Left lung (tissue), 10 donors: ENCODE data around the gene MED29. TPM values are rescaled to one million over a fixed set of nuclear protein-coding genes. Genes with fewer than 3 reads are reported as not detected.

ENCODE experiments used
- ATAC-seq: fragments of 200-7000 bp; cut with Tn5 transposase; one replicate; pipeline ENCODE4 v1.9.1; 2020; ENCODE audit warnings: moderate library complexity
- DNase-seq, 4 donors: peaks; one replicate each; pipeline ENCODE4 v3.0.0-alpha.2; 2013 to 2020
- H3K27ac ChIP-seq, 2 donors: fragments of 200-600 bp; sonication (generic) in 1 of 2; one replicate each; pipeline versions ENCODE4 v1.5.0 to v1.8.0; 2020 to 2021
- H3K27me3 ChIP-seq, 2 donors: fragments of 200-600 bp; sonication (generic) in 1 of 2; one replicate each; pipeline versions ENCODE4 v1.5.0 to v1.8.0; 2020 to 2021
- H3K36me3 ChIP-seq, 2 donors: fragments of 200-600 bp; sonication (generic) in 1 of 2; one replicate each; pipeline versions ENCODE4 v1.5.0 to v1.8.0; 2020 to 2021
- H3K4me1 ChIP-seq, 2 donors: fragments of 200-600 bp; one replicate each; pipeline ENCODE4 v1.8.0; 2021
- H3K4me3 ChIP-seq, 2 donors: fragments of 200-600 bp; sonication (generic) in 1 of 2; one replicate each; pipeline versions ENCODE4 v1.5.0 to v1.8.0; 2020 to 2021; ENCODE audit warnings: mild to moderate bottlenecking in 1 of 2
- H3K9me3 ChIP-seq, 2 donors: fragments of 200-600 bp; sonication (generic) in 1 of 2; one replicate each; pipeline versions ENCODE4 v1.5.0 to v1.8.0; 2020 to 2021
- intact Hi-C, 2 donors: fragments of 100-400 bp; cut with DNase I; formaldehyde crosslinking; loops; one replicate each; pipeline versions ENCODE4 v1.11.2 to v1.14.2; 2022
- polyA plus RNA-seq, 6 donors: library from polyadenylated mRNA; unstranded; fragments of 120-200 nt; gene quantifications; one replicate each; pipeline ENCODE4 v1.2.1, GENCODE V29; 2013; ENCODE audit not compliant: insufficient read length in 6 of 6
- total RNA-seq, 2 donors: library from RNA; stranded (reverse); fragmentation: NEBNext Ultra II Directional; extraction: Animal tissue kit (Norgen Biotek cat#: 25700); gene quantifications; one replicate each; pipeline ENCODE4 v1.2.1, GENCODE V29; 2021
- TF ChIP-seq, protein P1 (sequence below), 2 donors: fragments of 200-600 bp; sonication (generic) in 1 of 2; IDR thresholded peaks; one replicate each; pipeline versions ENCODE4 v1.5.0 to v1.8.0; 2021; ENCODE audit warnings: antibody characterized with exemption in 2 of 2
- donor health status: DM: no; HTN: yes; CAD: no.
- donor health status: DM: no; HTN: no; CAD: no.

The MED29 gene
- total and polyA plus RNA-seq, 8 donors, result 28.7 to 43.4 (median 33.5) TPM

DNA sequence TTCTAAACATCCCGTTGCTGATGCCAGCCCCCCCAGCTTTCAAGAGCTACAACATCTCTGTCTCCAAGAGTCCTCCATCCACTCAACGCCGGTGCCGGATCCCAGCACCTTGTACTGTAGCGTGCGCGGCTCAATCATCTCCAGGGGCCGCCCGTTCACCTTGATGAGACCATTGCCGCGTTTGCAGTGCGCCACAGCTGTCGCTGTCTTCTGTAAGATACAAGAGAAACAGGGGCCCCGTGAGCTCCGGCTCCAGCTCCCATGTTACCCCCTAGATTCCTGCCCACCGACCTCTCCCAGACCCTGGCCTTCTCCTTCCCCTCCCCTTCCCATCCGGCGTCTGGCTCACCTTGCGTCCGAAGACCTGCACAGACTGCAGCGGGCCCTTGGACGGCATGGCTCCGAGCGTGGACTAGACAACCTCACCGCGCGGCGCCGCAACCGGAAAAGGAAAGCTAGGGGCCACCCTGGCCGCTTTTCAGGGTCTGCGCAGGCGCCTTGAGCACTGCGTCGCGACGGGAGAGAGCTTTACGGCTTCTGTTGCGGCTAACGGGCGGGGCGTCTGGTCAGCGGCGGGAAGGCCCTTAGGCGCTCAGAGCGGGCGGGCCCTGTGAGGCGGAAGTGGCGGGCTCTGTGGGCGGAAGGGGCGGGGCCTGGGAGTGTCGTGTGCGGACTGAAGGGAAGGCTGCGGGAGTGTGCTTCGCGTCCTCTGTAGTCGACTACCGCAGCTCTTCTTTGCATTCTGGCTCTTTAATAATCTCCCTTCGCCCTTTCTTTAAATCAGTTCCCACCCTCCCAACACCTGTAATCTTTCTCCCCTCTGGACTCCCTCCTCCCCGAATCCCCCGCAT, 44.5 kb downstream of the MED29 start, which contains the start of gene RPS16:
Gene RPS16 (minus strand): TSS at position 451 of the 851 bp plus-strand sequence. CDS start 54 bp downstream, at position 397.
- ATAC-seq (peak; percentile 98), DNase-seq (peak; percentile 95 to 100 (median 98))
- no peaks in the 10 kb centered on the region for H3K9me3 ChIP-seq
- intact Hi-C loops, result no loop called here
- TF ChIP-seq, protein P1, sequence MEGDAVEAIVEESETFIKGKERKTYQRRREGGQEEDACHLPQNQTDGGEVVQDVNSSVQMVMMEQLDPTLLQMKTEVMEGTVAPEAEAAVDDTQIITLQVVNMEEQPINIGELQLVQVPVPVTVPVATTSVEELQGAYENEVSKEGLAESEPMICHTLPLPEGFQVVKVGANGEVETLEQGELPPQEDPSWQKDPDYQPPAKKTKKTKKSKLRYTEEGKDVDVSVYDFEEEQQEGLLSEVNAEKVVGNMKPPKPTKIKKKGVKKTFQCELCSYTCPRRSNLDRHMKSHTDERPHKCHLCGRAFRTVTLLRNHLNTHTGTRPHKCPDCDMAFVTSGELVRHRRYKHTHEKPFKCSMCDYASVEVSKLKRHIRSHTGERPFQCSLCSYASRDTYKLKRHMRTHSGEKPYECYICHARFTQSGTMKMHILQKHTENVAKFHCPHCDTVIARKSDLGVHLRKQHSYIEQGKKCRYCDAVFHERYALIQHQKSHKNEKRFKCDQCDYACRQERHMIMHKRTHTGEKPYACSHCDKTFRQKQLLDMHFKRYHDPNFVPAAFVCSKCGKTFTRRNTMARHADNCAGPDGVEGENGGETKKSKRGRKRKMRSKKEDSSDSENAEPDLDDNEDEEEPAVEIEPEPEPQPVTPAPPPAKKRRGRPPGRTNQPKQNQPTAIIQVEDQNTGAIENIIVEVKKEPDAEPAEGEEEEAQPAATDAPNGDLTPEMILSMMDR (IDR thresholded peaks at IDR 0.05), result no peak
- peak within 1 kb of the TSS; percentile 80 to 90 for H3K27ac ChIP-seq
- no peaks in the 10 kb centered on the region for H3K27me3 ChIP-seq
- H3K4me1 ChIP-seq, result peaks cover 21 to 63% of the 10 kb centered on the region in 2 donors
- H3K36me3 ChIP-seq, result peaks cover 0 to 34% of the 10 kb centered on the region in 2 donors
- peak within 1 kb of the TSS; percentile 90 to 94 for H3K4me3 ChIP-seq

- peak overlapping the region; percentile 90 to 94 for H3K4me3 ChIP-seq
- H3K4me1 ChIP-seq, result peaks cover 21 to 58% of the 10 kb centered on the region in 2 donors
- DNase-seq, result no peak
- H3K27me3 ChIP-seq, result no peaks in the 10 kb centered on the region
- ATAC-seq, result no peak
- H3K36me3 ChIP-seq, result peaks cover 0 to 34% of the 10 kb centered on the region in 2 donors
- intact Hi-C loops, result no loop called here
- H3K9me3 ChIP-seq, result no peaks in the 10 kb centered on the region
- TF ChIP-seq, protein P1 (IDR thresholded peaks at IDR 0.05), result no peak
- H3K27ac ChIP-seq, result peak overlapping the region; percentile 80 to 90
These were observed 45.2 kb downstream of the MED29 start for GRCh38 chr19:39436350-39436716.

DNA sequence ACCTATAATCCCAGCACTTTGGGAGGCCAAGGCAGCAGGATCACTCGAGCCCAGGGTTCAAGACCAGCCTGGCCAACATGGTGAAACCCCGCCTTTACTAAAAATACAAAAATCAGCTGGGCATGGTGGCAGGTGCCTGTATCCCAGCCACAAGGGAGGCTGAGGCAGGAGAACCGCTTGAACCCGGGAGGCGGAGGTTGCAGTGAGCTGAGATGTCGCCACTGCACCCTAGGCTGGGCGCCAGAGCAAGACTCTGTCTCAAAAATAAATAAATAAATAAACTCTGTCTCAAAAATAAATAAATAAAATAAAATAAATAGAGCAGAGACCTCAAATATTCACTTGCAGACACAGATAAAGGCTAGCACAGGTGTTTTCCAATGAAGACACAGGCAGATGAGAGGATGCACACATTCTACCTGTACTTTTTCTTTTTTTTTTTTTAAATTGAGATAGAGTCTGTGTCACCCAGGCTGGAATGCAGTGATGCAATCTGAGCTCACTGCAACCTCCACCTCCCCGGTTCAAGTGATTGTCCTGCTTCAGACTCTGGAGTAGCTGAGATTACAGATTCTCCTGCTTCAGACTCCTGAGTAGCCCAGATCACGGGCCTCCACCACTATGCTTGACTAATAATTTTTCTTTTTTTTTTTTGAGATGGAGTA, 47.2 kb downstream of the MED29 start:
- no peak overlapping the region for H3K27ac ChIP-seq
- TF ChIP-seq, protein P1 (IDR thresholded peaks at IDR 0.05), result no peak
- peaks cover 0 to 16% of the 10 kb centered on the region in 2 donors for H3K36me3 ChIP-seq
- peaks cover 21 to 39% of the 10 kb centered on the region in 2 donors for H3K4me1 ChIP-seq
- no peaks in the 10 kb centered on the region for H3K27me3 ChIP-seq
- no peak for DNase-seq
- H3K9me3 ChIP-seq, result no peaks in the 10 kb centered on the region
- intact Hi-C loops, result no loop called here
- H3K4me3 ChIP-seq, result no peak overlapping the region
- ATAC-seq, result no peak

DNA sequence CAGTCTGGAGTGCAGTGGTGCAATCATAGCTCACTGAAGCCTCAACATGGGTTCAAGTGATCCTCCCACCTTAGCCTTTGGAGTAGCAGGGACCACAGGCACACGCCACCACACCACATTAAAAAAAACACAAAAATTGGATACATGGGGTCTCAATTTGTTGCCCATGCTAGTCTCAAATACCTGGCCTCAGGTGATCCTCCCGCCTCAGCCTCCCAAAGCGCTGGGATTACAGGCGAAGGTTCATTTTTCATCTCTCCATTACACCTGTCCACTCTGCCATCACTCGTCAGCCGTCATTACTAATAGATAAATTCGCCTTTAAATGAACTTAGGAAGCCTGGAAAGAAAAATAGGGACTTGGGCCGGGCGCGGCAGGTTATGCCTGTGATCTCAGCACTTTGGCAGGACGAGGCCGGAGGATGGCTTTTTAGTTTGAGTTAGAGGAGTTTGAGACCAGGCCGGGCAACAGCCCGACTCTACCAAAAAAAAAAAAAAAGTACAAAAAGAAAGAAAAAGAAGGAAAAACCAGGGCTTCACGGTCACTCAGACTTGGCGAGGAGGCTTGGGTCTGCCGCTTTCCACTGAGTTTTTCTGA, 53.5 kb downstream of the MED29 start:
- TF ChIP-seq, protein P1 (IDR thresholded peaks at IDR 0.05), result no peak
- DNase-seq, result no peak
- peak; percentile 10 for ATAC-seq
- peaks cover 20 to 53% of the 10 kb centered on the region in 2 donors for H3K4me1 ChIP-seq
- H3K36me3 ChIP-seq, result peaks cover 0 to 15% of the 10 kb centered on the region in 2 donors
- no peaks in the 10 kb centered on the region for H3K27me3 ChIP-seq
- peak overlapping the region; percentile 96 for H3K27ac ChIP-seq
- H3K4me3 ChIP-seq, result peak overlapping the region; percentile 83 to 88
- intact Hi-C loops, result no loop called here
- no peaks in the 10 kb centered on the region for H3K9me3 ChIP-seq
